ENCODE measurements around the gene ATIC.
A peak's percentile ranks its signal among the peaks of the same experiment; 100 is the strongest.

ATIC gene

DNA sequence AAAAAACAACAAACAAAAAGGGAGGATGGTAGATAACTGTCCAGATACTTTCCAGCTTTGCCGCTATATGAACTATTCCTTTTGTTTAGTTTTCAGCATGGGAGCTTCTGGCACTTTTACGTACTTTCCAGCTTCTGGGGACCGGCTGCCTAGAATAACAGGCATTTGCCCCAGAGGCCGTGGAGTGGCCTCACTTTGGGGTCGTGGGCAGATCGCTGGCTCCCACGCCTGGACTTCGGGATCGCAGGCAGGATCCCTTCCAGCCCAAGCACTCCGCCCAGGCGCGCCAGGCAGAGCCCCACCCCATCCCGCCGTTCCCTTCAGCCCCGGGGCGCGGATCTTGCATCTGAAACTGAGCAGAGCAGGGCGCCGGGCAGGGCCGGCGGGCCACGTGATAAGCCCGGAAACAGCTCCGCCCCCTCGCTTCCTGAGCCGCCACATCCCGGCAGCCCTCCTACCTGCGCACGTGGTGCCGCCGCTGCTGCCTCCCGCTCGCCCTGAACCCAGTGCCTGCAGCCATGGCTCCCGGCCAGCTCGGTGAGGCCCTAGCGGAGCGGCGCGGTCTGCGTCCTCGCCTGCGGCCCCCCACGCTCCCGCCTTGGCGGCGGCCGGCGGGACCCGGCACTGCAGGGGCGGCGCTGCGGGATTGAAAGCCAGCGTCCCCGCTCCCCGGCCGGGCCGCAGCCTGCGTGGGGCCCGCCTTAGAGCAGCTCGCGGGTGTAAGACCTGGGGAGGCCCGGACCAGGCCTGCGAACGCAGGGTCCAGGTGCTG lies at the start of gene ATIC:
Gene ATIC (plus strand): TSS at position 435 of the 772 bp plus-strand sequence. CDS start 84 bp downstream, at position 519.
- in situ Hi-C loops (cut with MboI; ENCODE audit: low sequenced_read_pairs, unreplicated experiment): no loop called here
- TF ChIP-seq, protein P1, sequence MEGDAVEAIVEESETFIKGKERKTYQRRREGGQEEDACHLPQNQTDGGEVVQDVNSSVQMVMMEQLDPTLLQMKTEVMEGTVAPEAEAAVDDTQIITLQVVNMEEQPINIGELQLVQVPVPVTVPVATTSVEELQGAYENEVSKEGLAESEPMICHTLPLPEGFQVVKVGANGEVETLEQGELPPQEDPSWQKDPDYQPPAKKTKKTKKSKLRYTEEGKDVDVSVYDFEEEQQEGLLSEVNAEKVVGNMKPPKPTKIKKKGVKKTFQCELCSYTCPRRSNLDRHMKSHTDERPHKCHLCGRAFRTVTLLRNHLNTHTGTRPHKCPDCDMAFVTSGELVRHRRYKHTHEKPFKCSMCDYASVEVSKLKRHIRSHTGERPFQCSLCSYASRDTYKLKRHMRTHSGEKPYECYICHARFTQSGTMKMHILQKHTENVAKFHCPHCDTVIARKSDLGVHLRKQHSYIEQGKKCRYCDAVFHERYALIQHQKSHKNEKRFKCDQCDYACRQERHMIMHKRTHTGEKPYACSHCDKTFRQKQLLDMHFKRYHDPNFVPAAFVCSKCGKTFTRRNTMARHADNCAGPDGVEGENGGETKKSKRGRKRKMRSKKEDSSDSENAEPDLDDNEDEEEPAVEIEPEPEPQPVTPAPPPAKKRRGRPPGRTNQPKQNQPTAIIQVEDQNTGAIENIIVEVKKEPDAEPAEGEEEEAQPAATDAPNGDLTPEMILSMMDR (IDR thresholded peaks at IDR 0.05; ENCODE audit: borderline replicate concordance, control extremely low read depth, extremely low read depth, insufficient read depth, missing control alignments): no peak
- DNase-seq (ENCODE audit: low spot score): peak; percentile 96

DNA sequence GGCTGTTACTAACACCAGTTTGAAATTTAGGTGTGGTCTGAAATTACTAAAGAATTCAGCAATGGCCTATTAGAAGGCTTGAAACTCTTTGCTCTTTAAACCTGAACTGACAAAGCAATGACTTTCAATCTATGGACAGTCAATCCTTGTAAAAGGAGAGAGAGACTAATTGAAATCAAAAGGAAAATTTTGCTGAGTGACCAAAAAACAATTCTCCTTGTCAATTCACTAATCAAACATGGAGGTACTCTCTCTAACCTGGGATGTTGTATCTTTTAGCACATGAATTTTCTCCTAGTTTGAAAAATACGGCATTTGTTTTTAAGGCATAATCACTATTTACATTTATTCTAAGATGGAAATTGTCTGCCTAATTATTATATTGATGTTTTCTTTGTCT lies 49.6 kb upstream of the ATIC start:
- TF ChIP-seq, protein P1 (IDR thresholded peaks at IDR 0.05; ENCODE audit: borderline replicate concordance, control extremely low read depth, extremely low read depth, insufficient read depth, missing control alignments): no peak
- DNase-seq (ENCODE audit: low spot score): no peak
- in situ Hi-C loops (cut with MboI; ENCODE audit: low sequenced_read_pairs, unreplicated experiment): no loop called here

DNA sequence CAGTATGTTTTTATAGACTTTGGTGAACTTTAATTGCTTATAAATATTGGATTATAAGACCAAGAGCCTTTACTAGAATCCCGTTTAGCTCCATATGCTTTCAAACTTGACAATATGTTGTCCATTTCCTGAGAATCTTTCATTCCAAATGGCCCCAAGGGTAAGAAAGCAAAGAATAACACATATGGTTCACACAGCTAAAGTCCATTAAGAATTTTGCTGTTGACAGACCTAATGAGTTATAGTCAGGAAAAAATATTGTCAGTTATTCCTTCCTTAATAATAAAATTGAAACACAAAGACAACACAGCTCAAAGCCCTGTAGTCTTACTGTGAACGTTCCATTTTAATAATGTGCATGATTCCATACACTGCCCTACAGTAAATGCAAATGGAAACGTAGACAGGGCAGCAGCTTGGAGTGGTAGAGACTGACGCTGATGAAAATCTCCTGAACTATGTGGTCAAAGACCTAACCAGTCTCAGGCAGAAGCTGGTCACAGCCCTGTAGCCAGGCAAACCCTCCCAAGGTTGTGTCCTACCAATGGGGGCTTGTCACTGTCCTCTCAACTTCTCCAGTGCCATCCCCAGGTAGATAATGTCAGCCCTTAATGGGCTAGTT lies 49.0 kb upstream of the ATIC start:
- DNase-seq (ENCODE audit: low spot score): no peak
- TF ChIP-seq, protein P1 (IDR thresholded peaks at IDR 0.05; ENCODE audit: borderline replicate concordance, control extremely low read depth, extremely low read depth, insufficient read depth, missing control alignments): no peak
- in situ Hi-C loops (cut with MboI; ENCODE audit: low sequenced_read_pairs, unreplicated experiment): no loop called here

GRCh38 chr2:215264374-215264773 lies 47.5 kb upstream of the ATIC start:
- no peak for DNase-seq (ENCODE audit: low spot score)
- TF ChIP-seq, protein P1 (IDR thresholded peaks at IDR 0.05; ENCODE audit: borderline replicate concordance, control extremely low read depth, extremely low read depth, insufficient read depth, missing control alignments): no peak
- in situ Hi-C loops (cut with MboI; ENCODE audit: low sequenced_read_pairs, unreplicated experiment): no loop called here

DNA sequence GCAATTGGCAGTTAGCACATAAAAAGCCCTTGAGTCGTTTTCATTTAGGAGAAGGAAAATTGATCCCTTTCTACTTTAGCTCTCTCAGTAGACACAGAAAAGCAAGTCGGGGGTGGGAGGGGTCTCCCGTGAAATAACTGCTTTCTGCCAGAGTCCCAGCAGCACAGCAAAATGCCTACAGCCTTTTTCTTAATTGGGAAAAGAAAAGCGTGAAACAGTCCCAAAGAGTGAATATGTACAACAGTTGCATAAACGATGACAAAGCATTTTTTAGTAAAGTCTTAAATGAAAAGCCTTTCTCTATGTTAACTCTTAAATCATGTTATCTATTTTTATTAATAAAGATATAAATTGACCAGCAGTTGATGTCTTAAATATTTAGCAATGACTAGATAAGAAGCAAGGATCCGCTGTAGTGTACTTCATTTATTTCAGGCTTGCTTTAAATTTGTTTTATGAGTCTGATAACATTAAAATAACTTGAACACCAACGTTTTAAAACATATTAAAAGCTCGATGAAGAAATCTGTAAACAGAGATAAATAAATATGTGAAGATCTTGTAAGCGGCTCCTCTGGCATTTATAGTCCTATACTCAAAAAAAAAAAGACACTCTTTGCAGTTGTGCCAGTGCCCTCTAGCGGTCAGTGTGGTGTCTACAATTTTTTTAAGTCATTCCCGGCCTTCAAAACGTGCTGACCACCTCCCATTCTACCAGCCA lies 42.3 kb upstream of the ATIC start:
- in situ Hi-C loops (cut with MboI; ENCODE audit: low sequenced_read_pairs, unreplicated experiment): no loop called here
- TF ChIP-seq, protein P1 (IDR thresholded peaks at IDR 0.05; ENCODE audit: borderline replicate concordance, control extremely low read depth, extremely low read depth, insufficient read depth, missing control alignments): peak; percentile 59
- peak; percentile 56 for DNase-seq (ENCODE audit: low spot score)

GRCh38 chr2:215270118-215270451 lies 41.8 kb upstream of the ATIC start:
- in situ Hi-C loops (cut with MboI; ENCODE audit: low sequenced_read_pairs, unreplicated experiment): no loop called here
- no peak for DNase-seq (ENCODE audit: low spot score)
- TF ChIP-seq, protein P1 (IDR thresholded peaks at IDR 0.05; ENCODE audit: borderline replicate concordance, control extremely low read depth, extremely low read depth, insufficient read depth, missing control alignments): no peak

All from GM13976 (cell line).